Upper lobe of left lung (tissue), 4 donors: Measurements from ENCODE around the gene TFF3.

Experiments used
- POLR2A ChIP-seq, 4 donors: fragments of 450-650 bp; IDR thresholded peaks; one replicate each; pipeline ENCODE4 v1.5.1; 2016 to 2017; ENCODE audit warnings: antibody characterized with exemption in 4 of 4, mild to moderate bottlenecking in 2 of 4
- TF ChIP-seq, protein P1 (sequence below), 6 experiments: fragments of 450-650 bp in 4 of 6; fragments of 200-600 bp in 2 of 6; sonication (generic) in 2 of 6; IDR thresholded peaks; one replicate each; pipeline ENCODE4 v1.5.1; 2016 to 2019; ENCODE audit warnings: antibody characterized with exemption in 6 of 6

DNA sequence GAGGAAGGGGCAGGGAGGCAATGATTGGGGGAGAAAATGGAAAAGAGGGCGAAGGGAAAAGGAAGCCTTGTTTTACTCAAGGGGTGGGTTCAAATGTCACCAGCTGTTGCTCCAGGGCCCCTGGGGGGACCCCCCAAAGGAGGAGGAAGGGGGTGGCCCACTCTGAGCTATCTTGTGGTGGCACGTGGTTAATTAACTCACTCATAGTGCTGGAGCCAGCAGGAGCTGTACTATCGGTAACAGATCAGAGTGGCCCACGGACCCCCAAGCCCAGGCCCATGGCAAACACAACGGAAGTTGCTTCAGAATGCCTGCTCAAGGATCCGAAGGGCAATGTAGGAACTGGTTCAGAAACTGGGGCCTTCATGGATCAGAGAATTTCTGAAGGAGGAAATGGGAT, 28.3 kb upstream of the TFF3 start:
- TF ChIP-seq, protein P1, sequence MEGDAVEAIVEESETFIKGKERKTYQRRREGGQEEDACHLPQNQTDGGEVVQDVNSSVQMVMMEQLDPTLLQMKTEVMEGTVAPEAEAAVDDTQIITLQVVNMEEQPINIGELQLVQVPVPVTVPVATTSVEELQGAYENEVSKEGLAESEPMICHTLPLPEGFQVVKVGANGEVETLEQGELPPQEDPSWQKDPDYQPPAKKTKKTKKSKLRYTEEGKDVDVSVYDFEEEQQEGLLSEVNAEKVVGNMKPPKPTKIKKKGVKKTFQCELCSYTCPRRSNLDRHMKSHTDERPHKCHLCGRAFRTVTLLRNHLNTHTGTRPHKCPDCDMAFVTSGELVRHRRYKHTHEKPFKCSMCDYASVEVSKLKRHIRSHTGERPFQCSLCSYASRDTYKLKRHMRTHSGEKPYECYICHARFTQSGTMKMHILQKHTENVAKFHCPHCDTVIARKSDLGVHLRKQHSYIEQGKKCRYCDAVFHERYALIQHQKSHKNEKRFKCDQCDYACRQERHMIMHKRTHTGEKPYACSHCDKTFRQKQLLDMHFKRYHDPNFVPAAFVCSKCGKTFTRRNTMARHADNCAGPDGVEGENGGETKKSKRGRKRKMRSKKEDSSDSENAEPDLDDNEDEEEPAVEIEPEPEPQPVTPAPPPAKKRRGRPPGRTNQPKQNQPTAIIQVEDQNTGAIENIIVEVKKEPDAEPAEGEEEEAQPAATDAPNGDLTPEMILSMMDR (IDR thresholded peaks at IDR 0.05) = no peak
- no peak for TF ChIP-seq POLR2A (IDR thresholded peaks at IDR 0.05)
